HCT116 (cell line): ENCODE results near the gene NAA16. TPM values are rescaled to one million over a fixed set of nuclear protein-coding genes. Genes with fewer than 3 reads are reported as not detected.
"Not testable (repeated sequence)": the region's sequence is repeated elsewhere in the genome, so short reads cannot be mapped to it uniquely, and the experiment has no call there.

Experiments used
- ATAC-seq: fragments of 200-7000 bp; cut with Tn5 transposase; 2 replicates; pipeline ENCODE4 v1.9.1; 2020; ENCODE audit warnings: mild to moderate bottlenecking, moderate library complexity
- BruUV-seq: library from RNA; stranded (reverse); fragments of 400-500 nt; replicated peaks from 2 replicates; lab custom pipeline; 2021; lab: Mats Ljungman, UMichigan
- CTCF ChIA-PET: fragments of 300-600 bp; sonication (Branson Sonifier 250); formaldehyde crosslinking; loops from one replicate; lab custom pipeline; 2021; ENCODE audit warnings: antibody characterized with exemption; lab: Charles Lee
- POLR2A ChIA-PET: fragments of 300-600, 350-600 bp; sonication (Branson Sonifier 250); formaldehyde crosslinking; loops from one replicate; lab custom pipeline; 2021; ENCODE audit warnings: antibody characterized with exemption; lab: Charles Lee
- RAD21 ChIA-PET, 2 experiments: fragments of 300-600 bp; sonication (Branson Sonifier 250); formaldehyde crosslinking; loops; one replicate each; lab custom pipeline; 2023; ENCODE audit warnings: low total read pairs in 2 of 2; ENCODE audit not compliant: uncharacterized antibody in 2 of 2, unreplicated experiment in 2 of 2, low non-redundant PET in 1 of 2; lab: Charles Lee
- DNase-seq: peaks from one replicate; pipeline ENCODE4 v3.0.0-alpha.2; 2010; ENCODE audit warnings: low read depth, low spot score
- H2AFZ ChIP-seq: fragments of 200-600 bp; shearing (Covaris generic), sonication (generic); 2 replicates; pipeline ENCODE4 v1.6.1; 2017; ENCODE audit warnings: low read depth, mixed run types, mixed read lengths, antibody characterized with exemption, low read length; ENCODE audit not compliant: poor library complexity, severe bottlenecking
- H3K27ac ChIP-seq: 2 replicates; pipeline ENCODE4 v1.5.1; 2012; ENCODE audit warnings: low read depth, low read length
- H3K27me3 ChIP-seq: fragments of 200-600 bp; sonication (generic); 2 replicates; pipeline ENCODE4 v1.6.1; 2016; ENCODE audit warnings: mixed run types, low read length, mixed read lengths; ENCODE audit not compliant: insufficient read depth
- H3K36me3 ChIP-seq, 2 experiments: fragments of 200-500 bp in 1 of 2; fragments of 200-600 bp in 1 of 2; sonication (Bioruptor generic) in 1 of 2; sonication (generic) in 1 of 2; 2 replicates each; pipeline versions ENCODE4 v1.5.1 to v1.6.1; 2014 to 2016; ENCODE audit warnings: low read length in 2 of 2, inconsistent platforms in 1 of 2, mixed read lengths in 1 of 2, mixed run types in 1 of 2; ENCODE audit not compliant: insufficient read depth in 2 of 2, control insufficient read depth in 1 of 2
- H3K4me1 ChIP-seq, 2 experiments: fragments of 200-600 bp in 1 of 2; sonication (generic) in 1 of 2; 2 replicates each; pipeline versions ENCODE4 v1.5.1 to v1.6.1; 2012 to 2017; ENCODE audit warnings: low read length in 2 of 2, inconsistent platforms in 1 of 2, mild to moderate bottlenecking in 1 of 2, mixed read lengths in 1 of 2, mixed run types in 1 of 2, moderate library complexity in 1 of 2; ENCODE audit not compliant: insufficient read depth in 2 of 2, control insufficient read depth in 1 of 2
- H3K4me2 ChIP-seq: fragments of 200-600 bp; sonication (generic); 2 replicates; pipeline ENCODE4 v1.6.1; 2017; ENCODE audit warnings: mixed run types, low read length, mixed read lengths
- H3K4me3 ChIP-seq, 2 experiments: fragments of 200-600 bp in 1 of 2; sonication (generic) in 1 of 2; replicated peaks in 1 of 2; 2 replicates each; pipeline ENCODE4 v1.5.1; 2011 to 2016; ENCODE audit warnings: low read length in 2 of 2, control low read depth in 1 of 2, low read depth in 1 of 2, mild to moderate bottlenecking in 1 of 2, mixed read lengths in 1 of 2, mixed run types in 1 of 2
- H3K79me2 ChIP-seq: fragments of 200-600 bp; sonication (generic); 2 replicates; pipeline ENCODE4 v1.6.1; 2017; ENCODE audit warnings: mild to moderate bottlenecking, mixed run types, low read length, moderate library complexity, mixed read lengths; ENCODE audit not compliant: insufficient read depth
- H3K9ac ChIP-seq: fragments of 200-600 bp; sonication (generic); 2 replicates; pipeline ENCODE4 v1.6.1; 2016; ENCODE audit warnings: low read length, mixed read lengths
- H3K9me2 ChIP-seq: fragments of 200-600 bp; sonication (generic), shearing (Covaris generic); 2 replicates; pipeline ENCODE4 v1.6.1; 2017; ENCODE audit warnings: mixed run types, mild to moderate bottlenecking, moderate library complexity; ENCODE audit not compliant: insufficient read depth
- H3K9me3 ChIP-seq, 2 experiments: fragments of 200-500 bp in 1 of 2; fragments of 200-600 bp in 1 of 2; sonication (Bioruptor generic) in 1 of 2; sonication (generic) in 1 of 2; 2 replicates each; pipeline ENCODE4 v1.6.1; 2014 to 2017; ENCODE audit warnings: low read length in 2 of 2, mixed read lengths in 2 of 2, inconsistent platforms in 1 of 2, low read depth in 1 of 2, mild to moderate bottlenecking in 1 of 2, mixed run types in 1 of 2, moderate library complexity in 1 of 2; ENCODE audit not compliant: control insufficient read depth in 1 of 2, insufficient read depth in 1 of 2
- H4K20me1 ChIP-seq: fragments of 200-600 bp; sonication (generic), shearing (Covaris generic); 2 replicates; pipeline ENCODE4 v1.6.1; 2017; ENCODE audit warnings: mixed run types, mild to moderate bottlenecking, moderate library complexity; ENCODE audit not compliant: insufficient read depth
- intact Hi-C: fragments of 100-400 bp; cut with micrococcal nuclease; formaldehyde crosslinking; loops from 2 replicates; pipeline ENCODE4 v1.10.0; 2022
- total RNA-seq: library from RNA; stranded (reverse); gene quantifications from one replicate; pipeline ENCODE4 v1.2.1, GENCODE V29; 2021; ENCODE audit not compliant: unreplicated experiment

Gene NAA16
- total RNA-seq, 1 experiment from 2014 or later, result 19.1 TPM

DNA sequence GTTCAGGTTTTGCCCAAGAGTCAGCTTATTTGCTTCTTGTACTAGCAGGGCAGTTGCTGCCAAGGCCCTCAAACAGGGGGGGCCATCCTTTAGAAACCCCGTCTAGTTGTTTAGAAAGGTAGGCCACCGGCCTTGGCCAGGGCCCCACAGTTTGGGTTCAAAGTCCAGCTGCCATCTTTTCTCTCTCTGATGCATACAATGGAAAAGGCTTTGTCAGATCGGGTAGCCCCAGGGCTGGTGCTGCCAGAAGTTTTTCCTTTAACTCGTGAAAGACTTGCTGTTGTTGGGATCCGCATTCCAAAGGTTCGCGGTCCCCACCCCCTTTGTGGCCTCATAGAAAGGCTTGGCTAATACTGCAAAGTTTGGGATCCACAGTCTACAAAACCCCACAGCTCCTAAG, 110.9 kb downstream of the NAA16 start:
- H3K4me2 ChIP-seq, H2AFZ ChIP-seq, H3K79me2 ChIP-seq, H3K9me3 ChIP-seq, CTCF ChIA-PET, BruUV-seq, H3K4me1 ChIP-seq, H3K9me2 ChIP-seq, RAD21 ChIA-PET, H3K9ac ChIP-seq, POLR2A ChIA-PET, H3K4me3 ChIP-seq, H3K27ac ChIP-seq, DNase-seq, H3K27me3 ChIP-seq, ATAC-seq, H3K36me3 ChIP-seq, H4K20me1 ChIP-seq, intact Hi-C loops: not testable (repeated sequence)

DNA sequence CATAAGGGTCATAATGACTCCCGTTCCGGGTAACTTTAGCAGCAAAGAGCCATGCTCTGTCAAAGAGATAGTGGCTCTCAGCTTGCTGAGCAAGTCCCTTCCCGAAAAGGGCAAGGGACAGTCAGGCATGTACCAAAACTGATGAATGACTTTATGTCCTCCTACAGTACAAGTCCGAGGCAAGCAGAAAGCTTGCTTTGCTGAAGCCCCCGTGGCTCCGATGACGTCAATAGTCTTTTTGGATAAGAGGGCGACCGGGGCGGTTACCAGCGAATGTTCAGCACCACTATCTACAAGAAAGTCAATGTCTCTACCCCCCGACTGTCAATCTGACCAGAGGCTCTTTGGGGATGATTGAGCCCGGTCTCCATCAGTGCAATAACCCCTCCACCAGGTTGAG, 112.2 kb downstream of the NAA16 start:
- H3K79me2 ChIP-seq, H4K20me1 ChIP-seq, H3K4me2 ChIP-seq, H3K4me3 ChIP-seq, H3K9me3 ChIP-seq, RAD21 ChIA-PET, H3K36me3 ChIP-seq, H3K9me2 ChIP-seq, DNase-seq, H3K4me1 ChIP-seq, H2AFZ ChIP-seq, intact Hi-C loops, BruUV-seq, ATAC-seq, H3K27ac ChIP-seq, CTCF ChIA-PET, H3K27me3 ChIP-seq, H3K9ac ChIP-seq, POLR2A ChIA-PET: not testable (repeated sequence)

DNA sequence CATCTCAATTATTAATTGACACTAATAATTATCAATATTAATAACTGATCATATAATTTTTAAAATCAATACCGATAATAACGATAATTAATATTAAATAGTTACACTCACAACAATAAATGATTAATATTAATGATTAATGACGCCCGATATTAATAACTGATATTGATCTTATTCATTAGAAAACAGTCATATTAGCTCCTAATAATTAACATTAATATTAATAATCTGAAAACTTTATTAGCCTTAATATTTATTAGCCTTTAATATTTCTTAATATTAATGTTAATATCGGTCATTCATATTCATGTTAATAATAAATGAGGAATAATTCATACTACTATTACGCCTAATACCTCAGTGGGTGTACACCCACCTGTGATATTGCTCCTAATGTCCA, 113.6 kb downstream of the NAA16 start:
- H2AFZ ChIP-seq, H3K27ac ChIP-seq, H4K20me1 ChIP-seq, H3K79me2 ChIP-seq, intact Hi-C loops, H3K9ac ChIP-seq, H3K9me3 ChIP-seq, H3K9me2 ChIP-seq, BruUV-seq, H3K4me2 ChIP-seq, ATAC-seq, H3K4me3 ChIP-seq, H3K36me3 ChIP-seq, POLR2A ChIA-PET, H3K4me1 ChIP-seq, DNase-seq, CTCF ChIA-PET, H3K27me3 ChIP-seq, RAD21 ChIA-PET: not testable (repeated sequence)
